Stimulated activated naive CD8-positive, alpha-beta T cell treated with anti-CD3 and anti-CD28 coated beads, Interleukin-15, Interleukin-2, amounts not matched to agents 100 ng/mL and 50 ng/mL, for 24 hours (primary cell): Measurements from ENCODE around the gene PABPN1L.

Experiments
- H3K27ac Mint-ChIP-seq: one replicate; pipeline ENCODE4 v1.8.0; 2021; ENCODE audit warnings: mild to moderate bottlenecking, mixed read lengths
- H3K27me3 Mint-ChIP-seq: one replicate; pipeline ENCODE4 v1.8.0; 2021; ENCODE audit warnings: mixed read lengths
- H3K36me3 Mint-ChIP-seq: one replicate; pipeline ENCODE4 v1.8.0; 2021; ENCODE audit warnings: low read depth, mixed read lengths
- H3K4me1 Mint-ChIP-seq: one replicate; pipeline ENCODE4 v1.8.0; 2021; ENCODE audit warnings: low read depth, mixed read lengths
- H3K4me3 Mint-ChIP-seq: one replicate; pipeline ENCODE4 v1.8.0; 2021; ENCODE audit warnings: mild to moderate bottlenecking, mixed read lengths
- H3K9me3 Mint-ChIP-seq: one replicate; pipeline ENCODE4 v1.8.0; 2021; ENCODE audit warnings: mixed read lengths

PABPN1L gene

GRCh38 chr16:88881675-88882357 is 15.4 kb upstream of the PABPN1L start:
- Mint-ChIP-seq H3K9me3 (no peaks in the 10 kb centered on the region), H3K4me1 (no peaks in the 10 kb centered on the region), H3K4me3 (no peak overlapping the region), H3K27ac (no peak overlapping the region), H3K27me3 (no peaks in the 10 kb centered on the region), H3K36me3 (no peaks in the 10 kb centered on the region)

DNA sequence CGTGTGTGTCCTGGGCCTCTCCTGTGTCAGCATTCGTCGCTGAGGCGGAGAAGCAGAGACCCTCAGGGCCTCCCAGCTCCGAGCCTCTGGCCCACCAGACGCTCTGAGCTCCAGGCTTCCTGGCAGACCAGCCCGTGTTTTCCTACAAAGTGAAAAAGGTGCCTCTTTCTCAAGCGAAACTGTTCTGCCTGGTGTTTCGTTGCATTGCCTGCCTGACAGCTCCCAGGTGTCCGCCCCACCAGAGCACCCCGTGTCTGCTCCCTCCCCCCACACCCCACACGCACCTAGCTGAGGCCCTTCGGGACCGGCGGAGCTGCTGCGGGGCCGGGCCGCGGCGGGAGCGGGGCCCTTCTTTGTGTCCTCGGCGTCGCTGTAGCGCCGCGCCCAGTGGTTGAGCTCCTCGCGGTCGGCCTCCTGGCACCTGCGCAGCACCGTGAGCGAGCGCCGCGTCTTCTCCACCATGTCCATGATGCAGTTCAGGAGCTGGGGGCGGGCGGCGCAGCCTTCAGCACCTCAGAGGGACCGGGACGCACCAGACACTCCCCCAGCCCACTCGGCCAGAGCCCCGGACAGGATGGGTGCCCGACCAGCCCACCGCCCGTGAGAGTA is 14.7 kb upstream of the PABPN1L start:
- no peaks in the 10 kb centered on the region for H3K4me1 Mint-ChIP-seq
- no peak overlapping the region for H3K27ac Mint-ChIP-seq
- no peaks in the 10 kb centered on the region for H3K27me3 Mint-ChIP-seq
- H3K36me3 Mint-ChIP-seq, result no peaks in the 10 kb centered on the region
- H3K4me3 Mint-ChIP-seq, result no peak overlapping the region
- H3K9me3 Mint-ChIP-seq, result no peaks in the 10 kb centered on the region

DNA sequence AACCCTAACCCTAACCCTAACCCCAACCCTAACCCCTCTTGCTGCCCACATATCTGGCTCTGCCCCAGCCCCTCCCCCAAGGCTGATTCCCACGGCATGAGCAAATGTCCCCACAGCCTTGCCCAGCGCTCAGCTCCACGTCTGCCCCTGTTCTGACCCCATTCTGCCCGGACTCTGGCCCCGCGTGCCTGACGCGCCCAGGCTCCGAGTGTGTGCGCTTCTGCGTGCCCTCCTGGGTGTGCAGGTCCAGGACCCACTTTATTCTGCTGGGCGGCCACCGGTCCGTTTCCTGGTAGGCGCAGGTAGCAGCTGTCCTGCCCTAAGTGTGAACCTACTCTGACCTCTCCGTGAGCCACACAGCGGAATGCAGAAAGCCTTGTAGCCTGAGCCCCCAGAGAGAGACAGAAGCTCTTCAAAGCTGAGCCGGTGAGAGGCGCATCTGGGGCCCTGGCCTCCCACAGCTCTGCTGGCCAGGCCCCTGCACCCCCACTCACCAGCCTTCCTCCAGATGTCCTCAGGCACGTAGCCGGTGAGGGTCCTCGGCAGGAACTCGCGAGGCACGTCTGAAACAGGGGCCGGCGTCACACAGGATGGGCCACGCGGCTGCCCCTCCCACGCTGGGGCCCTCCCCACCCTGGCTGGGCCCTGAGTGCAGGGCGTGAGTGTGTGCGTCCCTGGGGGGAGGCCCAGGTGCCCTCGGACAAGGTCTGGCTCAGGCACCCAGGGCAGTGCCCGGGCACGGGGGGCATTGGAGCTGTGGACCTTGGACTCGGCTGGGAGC is 14.0 kb upstream of the PABPN1L start:
- H3K4me3 Mint-ChIP-seq, result no peak overlapping the region
- no peak overlapping the region for H3K27ac Mint-ChIP-seq
- H3K4me1 Mint-ChIP-seq, result no peaks in the 10 kb centered on the region
- H3K36me3 Mint-ChIP-seq, result no peaks in the 10 kb centered on the region
- H3K27me3 Mint-ChIP-seq, result no peaks in the 10 kb centered on the region
- no peaks in the 10 kb centered on the region for H3K9me3 Mint-ChIP-seq

DNA sequence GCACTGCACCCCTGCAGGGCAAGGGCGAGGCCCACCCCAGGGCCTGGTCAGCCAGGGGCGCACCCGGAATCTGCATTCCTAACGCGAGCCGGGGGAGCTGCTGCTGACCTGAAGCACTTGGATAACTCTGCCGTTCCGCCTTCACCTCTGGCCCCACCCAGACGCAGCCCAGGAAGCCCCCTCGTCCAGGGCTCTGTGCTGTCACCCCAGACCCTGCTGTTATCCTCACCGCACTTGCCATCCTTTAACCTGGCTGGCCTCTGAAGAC is 13.3 kb upstream of the PABPN1L start:
- no peak overlapping the region for H3K27ac Mint-ChIP-seq
- H3K4me1 Mint-ChIP-seq, result no peaks in the 10 kb centered on the region
- no peaks in the 10 kb centered on the region for H3K36me3 Mint-ChIP-seq
- no peaks in the 10 kb centered on the region for H3K27me3 Mint-ChIP-seq
- no peak overlapping the region for H3K4me3 Mint-ChIP-seq
- no peaks in the 10 kb centered on the region for H3K9me3 Mint-ChIP-seq

DNA sequence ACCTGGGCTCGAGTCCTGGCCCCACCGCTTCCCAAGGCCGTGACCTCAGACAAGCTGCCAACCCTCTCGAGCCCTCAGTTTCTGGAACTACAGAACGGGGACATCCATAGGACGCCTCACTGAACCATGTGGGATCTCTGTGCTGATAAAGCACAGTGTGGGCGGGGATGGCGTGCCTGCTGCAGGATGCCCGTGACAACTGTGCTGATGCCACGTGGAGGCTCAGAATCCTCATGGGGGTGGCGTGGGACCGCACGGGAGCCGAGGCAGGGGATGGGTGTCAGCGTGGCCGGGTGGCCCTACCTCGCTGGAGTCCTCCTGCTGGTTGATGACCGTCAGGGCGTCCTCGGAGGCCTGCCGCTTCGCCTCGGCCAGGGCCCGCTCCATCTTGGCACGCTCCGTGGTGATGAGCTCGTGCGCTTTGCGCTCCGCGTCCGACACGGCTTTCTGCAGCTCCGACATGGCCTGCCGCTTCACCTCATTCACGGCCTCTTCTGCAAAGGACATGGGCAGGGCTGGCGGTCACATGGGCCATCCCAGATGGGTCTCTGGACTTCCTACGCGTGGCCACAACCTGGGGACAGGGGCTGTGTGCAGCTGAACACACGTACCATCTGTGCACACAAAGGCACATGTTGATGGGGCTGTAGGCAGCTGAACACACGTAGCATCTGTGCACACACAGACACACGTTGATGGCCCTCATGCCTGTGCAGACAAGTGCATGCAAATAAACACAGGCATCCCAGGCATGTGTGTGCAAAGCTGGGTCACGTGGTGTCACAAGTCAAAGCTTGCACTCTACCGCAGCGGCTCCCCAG is 12.7 kb upstream of the PABPN1L start:
- Mint-ChIP-seq H3K36me3 (no peaks in the 10 kb centered on the region), H3K27ac (no peak overlapping the region), H3K4me1 (no peaks in the 10 kb centered on the region), H3K9me3 (no peaks in the 10 kb centered on the region), H3K4me3 (no peak overlapping the region), H3K27me3 (no peaks in the 10 kb centered on the region)

DNA sequence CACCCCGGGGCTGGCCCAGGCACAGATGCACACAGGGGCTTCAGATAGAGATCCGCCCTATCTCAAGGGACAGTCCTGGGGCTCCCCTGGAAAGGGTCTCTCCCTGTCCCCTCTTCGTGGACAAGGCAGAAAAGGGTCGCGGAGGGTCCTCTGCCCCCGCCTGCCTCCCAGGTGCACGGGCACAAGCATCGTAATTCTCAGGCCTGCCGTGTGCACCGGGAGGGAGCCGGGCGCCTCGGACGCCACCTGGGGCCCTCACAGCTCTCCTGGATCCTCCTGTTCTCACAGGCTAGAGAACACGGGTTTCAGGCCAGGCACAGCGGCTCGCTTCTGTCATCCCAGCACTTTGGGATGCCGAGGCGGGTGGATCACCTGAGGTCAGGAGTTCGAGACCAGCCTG is 11.9 kb upstream of the PABPN1L start:
- Mint-ChIP-seq H3K36me3 (no peaks in the 10 kb centered on the region), H3K4me1 (no peaks in the 10 kb centered on the region), H3K4me3 (no peak overlapping the region), H3K27me3 (no peaks in the 10 kb centered on the region), H3K9me3 (no peaks in the 10 kb centered on the region), H3K27ac (no peak overlapping the region)

DNA sequence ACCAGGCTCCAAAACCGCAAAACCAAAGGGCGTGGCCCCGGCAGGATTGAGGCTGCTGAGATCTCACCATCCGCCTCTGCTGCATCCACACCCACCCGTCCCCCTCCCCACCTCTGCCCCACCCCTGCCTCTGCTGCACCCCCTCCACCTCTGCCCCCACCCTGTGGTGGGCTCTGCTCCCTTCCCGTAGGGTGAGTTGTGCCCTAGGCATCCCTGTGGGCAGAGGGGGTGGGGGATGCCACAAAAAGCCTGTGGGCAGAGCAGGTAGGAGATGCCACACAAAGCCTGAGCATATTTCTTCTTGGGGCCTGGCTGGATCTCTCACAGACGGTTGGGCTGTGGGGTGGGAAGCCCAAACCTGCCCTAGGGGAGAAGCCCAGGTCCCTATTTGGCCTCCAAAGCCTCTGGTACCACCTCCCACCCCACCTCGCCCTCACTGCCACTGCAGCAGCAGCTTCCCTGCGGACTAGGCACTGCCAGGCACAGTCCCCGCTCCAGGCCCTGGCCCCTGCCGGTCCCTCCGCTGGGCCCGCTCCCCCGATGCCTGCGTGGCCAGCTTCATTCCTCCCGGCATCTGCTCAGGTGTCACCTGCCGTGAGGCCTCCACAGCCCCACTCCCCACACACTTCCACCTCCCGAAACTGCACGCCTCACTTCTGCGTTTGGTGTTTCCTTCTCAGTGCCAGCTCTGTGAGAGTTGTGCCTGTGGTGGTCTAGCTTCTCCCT is 11.3 kb upstream of the PABPN1L start:
- Mint-ChIP-seq H3K9me3 (no peaks in the 10 kb centered on the region), H3K36me3 (no peaks in the 10 kb centered on the region), H3K27ac (no peak overlapping the region), H3K4me1 (no peaks in the 10 kb centered on the region), H3K27me3 (no peaks in the 10 kb centered on the region), H3K4me3 (no peak overlapping the region)

DNA sequence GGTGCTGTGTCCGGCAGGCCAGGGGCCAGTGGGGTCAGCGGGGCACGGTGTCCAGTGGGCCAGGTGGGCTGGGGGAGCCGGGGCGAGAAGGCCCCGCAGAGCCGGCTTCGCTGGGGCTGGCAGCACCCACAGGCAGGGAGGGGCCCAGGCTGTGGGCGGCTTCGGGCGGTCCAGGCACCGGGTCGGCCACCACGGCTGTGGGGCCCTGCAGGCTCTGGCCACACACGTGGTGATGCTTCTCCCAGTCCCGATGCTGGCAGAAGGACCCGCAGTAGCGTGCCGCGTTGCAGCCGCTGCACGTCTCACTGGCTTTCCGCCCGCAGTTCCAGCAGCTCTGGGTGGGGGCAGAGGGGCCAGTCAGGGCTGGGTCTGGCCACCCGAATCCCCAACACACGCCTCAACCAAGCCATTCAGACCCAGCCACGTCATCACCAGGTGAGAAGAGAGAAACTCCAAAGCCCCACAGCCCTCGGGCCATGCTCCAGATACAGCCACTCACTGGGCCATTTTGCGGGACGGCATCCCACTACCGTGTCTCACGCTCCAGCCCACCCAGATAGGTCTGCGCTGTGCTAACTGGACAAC is 10.6 kb upstream of the PABPN1L start:
- no peak overlapping the region for H3K4me3 Mint-ChIP-seq
- H3K36me3 Mint-ChIP-seq, result no peaks in the 10 kb centered on the region
- no peaks in the 10 kb centered on the region for H3K27me3 Mint-ChIP-seq
- no peak overlapping the region for H3K27ac Mint-ChIP-seq
- H3K9me3 Mint-ChIP-seq, result no peaks in the 10 kb centered on the region
- no peaks in the 10 kb centered on the region for H3K4me1 Mint-ChIP-seq

- H3K27me3 Mint-ChIP-seq, result peaks cover 6% of the 10 kb centered on the region
- H3K4me3 Mint-ChIP-seq, result no peak overlapping the region
- no peaks in the 10 kb centered on the region for H3K36me3 Mint-ChIP-seq
- H3K9me3 Mint-ChIP-seq, result no peaks in the 10 kb centered on the region
- no peaks in the 10 kb centered on the region for H3K4me1 Mint-ChIP-seq
- H3K27ac Mint-ChIP-seq, result no peak overlapping the region
These were observed 9.3 kb upstream of the PABPN1L start for GRCh38 chr16:88875703-88876234.

DNA sequence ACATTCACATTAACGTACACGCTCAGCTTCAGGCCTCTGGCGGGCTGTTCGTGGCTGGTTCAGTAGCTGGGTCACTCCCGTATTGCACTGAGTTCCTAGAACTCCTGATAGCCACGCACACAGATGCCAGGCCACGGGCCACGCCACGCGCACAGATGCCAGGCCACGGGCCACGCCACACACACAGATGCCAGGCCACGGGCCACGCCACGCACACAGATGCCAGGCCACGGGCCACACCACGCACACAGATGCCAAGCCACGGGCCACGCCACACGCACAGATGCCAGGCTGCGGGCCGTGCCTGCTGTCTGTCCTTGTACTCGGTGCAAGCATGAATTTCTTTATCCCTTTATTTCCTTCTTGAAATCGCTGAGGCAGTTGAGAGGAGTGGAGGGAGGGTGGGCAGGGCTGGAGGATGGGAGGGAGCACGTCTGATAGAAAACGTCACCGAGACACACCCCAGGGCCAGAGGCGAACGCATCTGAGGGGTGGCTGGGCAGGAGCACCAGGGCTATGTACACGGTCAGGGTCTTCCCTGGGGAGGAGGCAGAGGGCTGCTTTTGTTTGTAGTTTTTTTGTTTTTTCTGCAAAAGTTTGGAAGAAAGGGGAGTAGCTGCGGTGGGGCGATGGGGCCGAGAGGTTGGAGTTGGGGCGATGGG is 8.6 kb upstream of the PABPN1L start:
- no peak overlapping the region for H3K27ac Mint-ChIP-seq
- H3K9me3 Mint-ChIP-seq, result no peaks in the 10 kb centered on the region
- no peak overlapping the region for H3K4me3 Mint-ChIP-seq
- no peaks in the 10 kb centered on the region for H3K4me1 Mint-ChIP-seq
- no peaks in the 10 kb centered on the region for H3K36me3 Mint-ChIP-seq
- peaks cover 10% of the 10 kb centered on the region for H3K27me3 Mint-ChIP-seq

- H3K4me1 Mint-ChIP-seq, result no peaks in the 10 kb centered on the region
- no peak overlapping the region for H3K4me3 Mint-ChIP-seq
- no peaks in the 10 kb centered on the region for H3K9me3 Mint-ChIP-seq
- no peak overlapping the region for H3K27ac Mint-ChIP-seq
- H3K36me3 Mint-ChIP-seq, result no peaks in the 10 kb centered on the region
- H3K27me3 Mint-ChIP-seq, result peaks cover 10% of the 10 kb centered on the region
These were observed 6.3 kb upstream of the PABPN1L start for GRCh38 chr16:88872650-88873331.

DNA sequence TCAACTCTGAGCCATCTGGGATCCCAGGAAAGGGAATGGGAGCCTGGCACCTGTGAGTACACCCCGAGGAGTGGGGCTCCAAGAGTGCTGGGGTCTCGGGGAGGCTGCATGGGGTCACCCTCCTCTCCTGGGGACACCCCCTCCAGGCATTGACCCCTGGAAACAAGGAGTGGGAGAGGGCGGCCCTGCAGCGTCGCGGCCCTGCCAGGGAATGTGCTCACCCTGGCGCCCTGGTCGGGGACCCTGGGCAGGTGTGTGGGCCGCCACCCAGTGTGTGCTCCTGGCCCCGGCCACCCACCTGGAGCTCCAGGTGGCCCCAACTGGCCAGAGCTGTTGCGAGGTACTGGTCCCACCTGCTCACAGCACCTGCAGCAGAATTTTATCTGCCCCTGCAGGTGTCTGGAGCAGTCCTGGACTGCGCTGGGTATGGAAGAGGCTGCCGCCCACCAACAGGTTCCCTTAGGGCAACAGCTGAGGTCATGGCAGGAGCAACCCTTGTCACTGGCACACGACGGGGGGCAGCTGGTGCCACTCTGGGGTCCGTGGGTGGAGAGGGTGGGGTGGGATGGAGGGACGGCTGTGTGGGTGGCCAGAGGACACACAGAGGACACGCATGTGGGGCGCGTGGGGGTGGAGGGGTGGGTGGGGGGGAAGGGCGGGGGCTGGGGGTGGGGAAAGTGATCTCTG is 5.4 kb upstream of the PABPN1L start:
- Mint-ChIP-seq H3K36me3 (no peaks in the 10 kb centered on the region), H3K9me3 (no peaks in the 10 kb centered on the region), H3K27me3 (peaks cover 10% of the 10 kb centered on the region), H3K27ac (no peak overlapping the region), H3K4me1 (no peaks in the 10 kb centered on the region), H3K4me3 (no peak overlapping the region)

GRCh38 chr16:88871349-88871702 is 4.9 kb upstream of the PABPN1L start:
- Mint-ChIP-seq H3K36me3 (no peaks in the 10 kb centered on the region), H3K9me3 (no peaks in the 10 kb centered on the region), H3K4me3 (no peak overlapping the region), H3K27me3 (peaks cover 10% of the 10 kb centered on the region), H3K27ac (no peak overlapping the region), H3K4me1 (no peaks in the 10 kb centered on the region)
